Measurements from ENCODE around the gene PSMD12.
"Not testable (repeated sequence)": the region's sequence is repeated elsewhere in the genome, so short reads cannot be mapped to it uniquely, and the experiment has no call there.

Gene PSMD12
- 68.3 reads per million, percentile 75 among the genes with 10 or more reads in this experiment for total RNA-seq

- DNase-seq: peak; percentile 91
Measured at GRCh38 chr17:67366193-67367157, at the start of gene PSMD12. TSS of gene PSMD12 (minus strand) at chr17:67366577. CDS start at chr17:67366519, 58 bp downstream.

- no peak for DNase-seq
Measured at GRCh38 chr17:67415291-67415690, 48.9 kb upstream of the PSMD12 start.

- DNase-seq: no peak
Measured at GRCh38 chr17:67414559-67414958, 48.2 kb upstream of the PSMD12 start.

- no peak for DNase-seq
Measured at GRCh38 chr17:67414130-67414529, 47.8 kb upstream of the PSMD12 start.

GRCh38 chr17:67413388-67413787 lies 47.0 kb upstream of the PSMD12 start:
- no peak for DNase-seq

GRCh38 chr17:67412941-67413340 lies 46.6 kb upstream of the PSMD12 start:
- DNase-seq: no peak

- DNase-seq: no peak
Measured at GRCh38 chr17:67412032-67412431, 45.7 kb upstream of the PSMD12 start.

GRCh38 chr17:67411397-67411796 lies 45.0 kb upstream of the PSMD12 start:
- DNase-seq: no peak

GRCh38 chr17:67408455-67408830 lies 42.1 kb upstream of the PSMD12 start:
- not testable (repeated sequence) for DNase-seq

- DNase-seq: no peak
Measured at GRCh38 chr17:67403483-67403882, 37.1 kb upstream of the PSMD12 start.

GRCh38 chr17:67403065-67403464 lies 36.7 kb upstream of the PSMD12 start:
- no peak for DNase-seq

GRCh38 chr17:67401598-67402504 lies 35.5 kb upstream of the PSMD12 start:
- DNase-seq: no peak

- no peak for DNase-seq
Measured at GRCh38 chr17:67401106-67401505, 34.7 kb upstream of the PSMD12 start.

GRCh38 chr17:67400193-67400592 lies 33.8 kb upstream of the PSMD12 start:
- no peak for DNase-seq

- no peak for DNase-seq
Measured at GRCh38 chr17:67399676-67400075, 33.3 kb upstream of the PSMD12 start.

GRCh38 chr17:67393809-67394397 lies 27.5 kb upstream of the PSMD12 start:
- DNase-seq: no peak

- DNase-seq: no peak
Measured at GRCh38 chr17:67392111-67392510, 25.7 kb upstream of the PSMD12 start.

- peak; percentile 46 for DNase-seq
Measured at GRCh38 chr17:67390646-67391361, 24.4 kb upstream of the PSMD12 start.

- DNase-seq: no peak
Measured at GRCh38 chr17:67390006-67390645, 23.7 kb upstream of the PSMD12 start.

- no peak for DNase-seq
Measured at GRCh38 chr17:67388986-67389385, 22.6 kb upstream of the PSMD12 start.

GRCh38 chr17:67388536-67388935 lies 22.2 kb upstream of the PSMD12 start:
- DNase-seq: not testable (repeated sequence)

All from effector CD4-positive, alpha-beta T cell (primary cell).